ENCODE results near the gene NUP107. TPM values are rescaled to one million over a fixed set of nuclear protein-coding genes. Genes with fewer than 3 reads are reported as not detected.

NUP107 gene
- total RNA-seq, 1 donor from 2014 or later: 30.2 TPM

- no peak for ATAC-seq
- Histone ChIP-seq H3K27me3 (ENCODE audit: low read depth) (no peaks in the 10 kb centered on the region), H3K36me3 (peaks cover 13% of the 10 kb centered on the region), H3K4me3 (no peak overlapping the region), H3K9me3 (no peaks in the 10 kb centered on the region), H3K4me1 (no peaks in the 10 kb centered on the region), H3K27ac (no peak overlapping the region)
- intact Hi-C loops (cut with DNase I): no loop called here
- DNase-seq: no peak
- TF ChIP-seq CTCF (IDR thresholded peaks at IDR 0.05): no peak
Measured at GRCh38 chr12:68771223-68771925, 84.6 kb downstream of the NUP107 start.

GRCh38 chr12:68772714-68773113, 85.9 kb downstream of the NUP107 start:
- ATAC-seq: no peak
- no peaks in the 10 kb centered on the region for H3K9me3 ChIP-seq
- TF ChIP-seq CTCF (IDR thresholded peaks at IDR 0.05): no peak
- H3K4me3 ChIP-seq: no peak overlapping the region
- H3K27me3 ChIP-seq (ENCODE audit: low read depth): no peaks in the 10 kb centered on the region
- H3K36me3 ChIP-seq: no peaks in the 10 kb centered on the region
- H3K27ac ChIP-seq: no peak overlapping the region
- H3K4me1 ChIP-seq: no peaks in the 10 kb centered on the region
- DNase-seq: no peak
- intact Hi-C loops (cut with DNase I): no loop called here

GRCh38 chr12:68773582-68773981, 86.8 kb downstream of the NUP107 start:
- no peaks in the 10 kb centered on the region for H3K9me3 ChIP-seq
- H3K36me3 ChIP-seq: no peaks in the 10 kb centered on the region
- H3K27me3 ChIP-seq (ENCODE audit: low read depth): no peaks in the 10 kb centered on the region
- intact Hi-C loops (cut with DNase I): no loop called here
- H3K4me3 ChIP-seq: no peak overlapping the region
- ATAC-seq (no peak), DNase-seq (no peak)
- H3K4me1 ChIP-seq: no peaks in the 10 kb centered on the region
- H3K27ac ChIP-seq: no peak overlapping the region
- TF ChIP-seq CTCF (IDR thresholded peaks at IDR 0.05): no peak

- no peaks in the 10 kb centered on the region for H3K9me3 ChIP-seq
- H3K27me3 ChIP-seq (ENCODE audit: low read depth): no peaks in the 10 kb centered on the region
- ATAC-seq (no peak), DNase-seq (no peak)
- H3K4me1 ChIP-seq: no peaks in the 10 kb centered on the region
- TF ChIP-seq CTCF (IDR thresholded peaks at IDR 0.05): no peak
- intact Hi-C loops (cut with DNase I): no loop called here
- H3K4me3 ChIP-seq: no peak overlapping the region
- no peak overlapping the region for H3K27ac ChIP-seq
- no peaks in the 10 kb centered on the region for H3K36me3 ChIP-seq
Measured at GRCh38 chr12:68775121-68775630, 88.4 kb downstream of the NUP107 start.

- Histone ChIP-seq H3K36me3 (no peaks in the 10 kb centered on the region), H3K27ac (no peak overlapping the region), H3K4me1 (no peaks in the 10 kb centered on the region), H3K9me3 (no peaks in the 10 kb centered on the region), H3K27me3 (ENCODE audit: low read depth) (no peaks in the 10 kb centered on the region), H3K4me3 (no peak overlapping the region)
- intact Hi-C loops (cut with DNase I): no loop called here
- ATAC-seq (no peak), DNase-seq (no peak)
- no peak for TF ChIP-seq CTCF (IDR thresholded peaks at IDR 0.05)
Measured at GRCh38 chr12:68776976-68777610, 90.3 kb downstream of the NUP107 start.

Data from lower lobe of right lung (tissue), 2 donors.